GM12878 (cell line): ENCODE results near the gene ETS1. TPM values are rescaled to one million over a fixed set of nuclear protein-coding genes. Genes with fewer than 3 reads are reported as not detected.

Experiments used
- ATAC-seq: fragments of 200-7000 bp; cut with Tn5 transposase; 3 replicates; pipeline ENCODE4 v1.9.1; 2020; ENCODE audit warnings: mild to moderate bottlenecking, moderate library complexity
- BruUV-seq: library from RNA; stranded (reverse); fragments of 400-500 nt; replicated peaks from 2 replicates; lab custom pipeline; 2021; lab: Mats Ljungman, UMichigan
- CTCF ChIA-PET: fragments of 300-600 bp; sonication (Branson Sonifier 250); formaldehyde crosslinking; extraction: SDS; loops from one replicate; lab custom pipeline; 2021; ENCODE audit warnings: inconsistent platforms; lab: Yijun Ruan, JAX
- POLR2A ChIA-PET: fragments of 350-600 bp; formaldehyde crosslinking; extraction: SDS; loops from one replicate; lab custom pipeline; 2021; ENCODE audit warnings: inconsistent platforms; lab: Charles Lee
- RAD21 ChIA-PET: fragments of 300-600 bp; sonication (Branson Sonifier 250); formaldehyde crosslinking; loops from one replicate; lab custom pipeline; 2023; ENCODE audit warnings: antibody characterized with exemption; ENCODE audit not compliant: unreplicated experiment; lab: Charles Lee
- SMC1A ChIA-PET: fragments of 300-600 bp; sonication (Branson Sonifier 250); formaldehyde crosslinking; loops from one replicate; lab custom pipeline; 2023; ENCODE audit not compliant: unreplicated experiment, uncharacterized antibody; lab: Charles Lee
- DNase-seq: peaks from one replicate; pipeline ENCODE4 v3.0.0-alpha.2; 2011; ENCODE audit warnings: low read depth, low spot score
- FAIRE-seq: peaks from 3 replicates; lab custom pipeline; 2011; peaks lifted over from hg19 to GRCh38; lab: Jason Lieb, UNC
- H2AFZ ChIP-seq: 2 replicates; pipeline ENCODE4 v1.6.0; 2011; ENCODE audit warnings: low read depth, low read length, control low read depth; ENCODE audit not compliant: control insufficient read depth
- H3K27ac ChIP-seq: 2 replicates; pipeline ENCODE4 v1.5.1; 2011; ENCODE audit warnings: control low read depth; ENCODE audit not compliant: control insufficient read depth, insufficient read depth
- H3K27me3 ChIP-seq, 2 experiments: replicated peaks in 1 of 2; 2 replicates each; pipeline versions ENCODE4 v1.6.0 to v1.6.1; 2011; ENCODE audit warnings: low read length in 1 of 2; ENCODE audit not compliant: control insufficient read depth in 2 of 2, insufficient read depth in 2 of 2
- H3K36me3 ChIP-seq, 2 experiments: 2 replicates each; pipeline ENCODE4 v1.5.1; 2011; ENCODE audit warnings: low read length in 1 of 2; ENCODE audit not compliant: control insufficient read depth in 2 of 2, insufficient read depth in 2 of 2
- H3K4me1 ChIP-seq: 2 replicates; pipeline ENCODE4 v1.6.1; 2011; ENCODE audit warnings: mild to moderate bottlenecking, low read length, moderate library complexity, mixed read lengths; ENCODE audit not compliant: control insufficient read depth, insufficient read depth
- H3K4me2 ChIP-seq: 2 replicates; pipeline ENCODE4 v1.6.0; 2011; ENCODE audit warnings: control low read depth; ENCODE audit not compliant: control insufficient read depth, insufficient read depth
- H3K4me3 ChIP-seq: fragments of 200-600 bp; sonication (generic); 2 replicates; pipeline ENCODE4 v1.5.1; 2016
- H3K79me2 ChIP-seq: 2 replicates; pipeline ENCODE4 v1.6.0; 2011; ENCODE audit warnings: low read length; ENCODE audit not compliant: control insufficient read depth, insufficient read depth
- H3K9ac ChIP-seq: 2 replicates; pipeline ENCODE4 v1.8.0; 2011; ENCODE audit warnings: low read length, control low read depth, mixed read lengths; ENCODE audit not compliant: control insufficient read depth, insufficient read depth
- H3K9me3 ChIP-seq: replicated peaks from 3 replicates; pipeline ENCODE4 v1.5.1; 2011; ENCODE audit warnings: mild to moderate bottlenecking, low read length; ENCODE audit not compliant: control insufficient read depth, insufficient read depth
- H4K20me1 ChIP-seq: 2 replicates; pipeline ENCODE4 v1.6.0; 2011; ENCODE audit not compliant: control insufficient read depth, insufficient read depth
- BMI1 ChIP-seq: fragments of 450-650 bp; IDR thresholded peaks from 2 replicates; pipeline ENCODE4 v1.6.1; 2016; ENCODE audit warnings: mild to moderate bottlenecking, moderate library complexity, borderline replicate concordance
- CBX5 ChIP-seq: sonication (generic); IDR thresholded peaks from 2 replicates; pipeline ENCODE4 v1.6.1; 2016; ENCODE audit warnings: low read depth, moderate library complexity, mild to moderate bottlenecking, inconsistent platforms
- CHD2 ChIP-seq: IDR thresholded peaks from 2 replicates; pipeline ENCODE4 v1.6.1; 2011; ENCODE audit warnings: low read depth, low read length, improper control_type of control experiment, borderline replicate concordance
- EED ChIP-seq: sonication (generic); IDR thresholded peaks from 2 replicates; pipeline ENCODE4 v1.6.1; 2016; ENCODE audit warnings: antibody characterized with exemption, low read depth
- ETV6 ChIP-seq, 2 experiments: fragments of 450-650 bp in 1 of 2; IDR thresholded peaks in 1 of 2; conservative IDR thresholded peaks in 1 of 2; 2 replicates each; pipeline ENCODE4 v1.6.1; 2014; ENCODE audit warnings: antibody characterized with exemption in 1 of 2, borderline replicate concordance in 1 of 2, low read depth in 1 of 2, mild to moderate bottlenecking in 1 of 2, moderate library complexity in 1 of 2
- GABPA ChIP-seq: IDR thresholded peaks from 2 replicates; pipeline ENCODE4 v1.6.1; 2014; ENCODE audit warnings: antibody characterized with exemption, low read depth, mild to moderate bottlenecking, inconsistent platforms
- GATAD2B ChIP-seq: fragments of 450-650 bp; conservative IDR thresholded peaks from 2 replicates; pipeline ENCODE4 v1.6.1; 2017; ENCODE audit warnings: low read depth, mild to moderate bottlenecking, moderate library complexity
- IRF4 ChIP-seq: IDR thresholded peaks from 2 replicates; pipeline ENCODE4 v1.6.1; 2011; ENCODE audit warnings: low read depth, low read length
- KAT2A ChIP-seq: conservative IDR thresholded peaks from 2 replicates; pipeline ENCODE4 v1.6.1; 2011; ENCODE audit warnings: low read depth, low read length; ENCODE audit not compliant: control insufficient read depth
- MYC ChIP-seq: IDR thresholded peaks from 2 replicates; pipeline ENCODE4 v1.6.1; 2011; ENCODE audit warnings: mild to moderate bottlenecking, low read length, moderate library complexity, inconsistent platforms; ENCODE audit not compliant: insufficient read depth, insufficient replicate concordance, insufficient read length, severe bottlenecking
- NFYA ChIP-seq: IDR thresholded peaks from 2 replicates; pipeline ENCODE4 v1.6.1; 2011; ENCODE audit warnings: low read depth, mild to moderate bottlenecking, low read length, improper control_type of control experiment, borderline replicate concordance
- POLR2AphosphoS5 ChIP-seq: IDR thresholded peaks from 2 replicates; pipeline ENCODE4 v1.6.1; 2011; ENCODE audit warnings: mild to moderate bottlenecking, low read length, inconsistent platforms
- SIX5 ChIP-seq: IDR thresholded peaks from 2 replicates; pipeline ENCODE4 v1.6.1; 2011; ENCODE audit warnings: mild to moderate bottlenecking, low read depth, low read length, moderate library complexity; ENCODE audit not compliant: severe bottlenecking
- SUZ12 ChIP-seq: fragments of 200-600 bp; sonication (generic); IDR thresholded peaks from one replicate; pipeline ENCODE4 v1.6.1; 2018; ENCODE audit warnings: antibody characterized with exemption, mild to moderate bottlenecking; ENCODE audit not compliant: unreplicated experiment
- TAF1 ChIP-seq: IDR thresholded peaks from 2 replicates; pipeline ENCODE4 v1.6.1; 2011; ENCODE audit warnings: mild to moderate bottlenecking, low read depth, low read length, borderline replicate concordance
- TBL1XR1 ChIP-seq: IDR thresholded peaks from 2 replicates; pipeline ENCODE4 v1.6.1; 2012; ENCODE audit warnings: low read depth, low read length, improper control_type of control experiment
- TCF3 ChIP-seq: IDR thresholded peaks from 2 replicates; pipeline ENCODE4 v1.6.1; 2012; ENCODE audit warnings: low read depth, mild to moderate bottlenecking, low read length, borderline replicate concordance; ENCODE audit not compliant: insufficient read depth
- WGBS: methylation state at CpG from one replicate; pipeline ENCODE4 v1.1.6; 2016; ENCODE audit warnings: low lambda C conversion rate; ENCODE audit not compliant: insufficient replicate concordance, insufficient coverage; ENCODE audit errors: missing lambda C conversion rate; 5-methylcytosine and 5-hydroxymethylcytosine counted together
- in situ Hi-C: fragments of 300-500 bp; cut with MboI; formaldehyde crosslinking; loops from 9 replicates; pipeline ENCODE4 v1.14.3; 2018; ENCODE audit warnings: mixed read lengths
- intact Hi-C: fragments of 100-400 bp; cut with micrococcal nuclease; formaldehyde crosslinking; loops from one replicate; pipeline ENCODE4 v1.14.2; 2022; ENCODE audit not compliant: unreplicated experiment
- polyA plus RNA-seq, 11 experiments: library from polyadenylated mRNA; depleted of rRNA in 4 of 11; unstranded in 6 of 11; stranded (reverse) in 5 of 11; fragments of >200 nt; fragmentation: Nextera tagmentation in 4 of 11; fragmentation: Illumina TruSeq in 1 of 11; extraction: Ambion mirVana in 4 of 11; extraction: Trizol in 1 of 11; gene quantifications; 1 replicate in 1 of 11; 2 replicates in 10 of 11; pipeline versions ENCODE4 v1.2.1 to v1.2.3, GENCODE V29; 2011 to 2016; ENCODE audit warnings: inconsistent platforms in 2 of 11, missing spikeins in 2 of 11, low read depth in 1 of 11
- total RNA-seq, 4 experiments: library from RNA; depleted of rRNA in 3 of 4; stranded (reverse); fragments of >200 nt in 3 of 4; fragmentation: Illumina TruSeq in 1 of 4; extraction: Trizol in 1 of 4; gene quantifications; 2 replicates each; pipeline versions ENCODE4 v1.2.1 to v1.2.3, GENCODE V29; 2013 to 2021
- TF ChIP-seq, protein P1 (sequence below): IDR thresholded peaks from 2 replicates; pipeline ENCODE4 v1.6.1; 2012; ENCODE audit warnings: low read depth, low read length, improper control_type of control experiment
- TF ChIP-seq, protein P2 (sequence below): fragments of 450-650 bp; IDR thresholded peaks from 2 replicates; pipeline ENCODE4 v1.6.1; 2017; ENCODE audit warnings: mild to moderate bottlenecking

The ETS1 gene
- total and polyA plus RNA-seq, 10 of the 15 experiments (the other 5 are each of a cell fraction or from before 2014, with no cell fraction given), result 12.5 to 112 (median 55.5) TPM

- Histone ChIP-seq H3K27me3 (no peaks in the 10 kb centered on the region), H3K9ac (no peak overlapping the region), H2AFZ (no peak overlapping the region), H3K79me2 (peaks cover 76% of the 10 kb centered on the region), H4K20me1 (no peaks in the 10 kb centered on the region), H3K27ac (peak overlapping the region; percentile 66), H3K36me3 (peaks cover 15 to 25% of the 10 kb centered on the region in 2 experiments), H3K4me2 (peak overlapping the region; percentile 26; the same call in 1 of the 2 replicates), H3K9me3 (no peaks in the 10 kb centered on the region), H3K4me1 (peaks cover 62% of the 10 kb centered on the region), H3K4me3 (no peak overlapping the region)
- ChIA-PET CTCF (interaction anchor here (1.3 to 2.7 kb wide), 3 partner anchors 9 to 24 kb away, joined by 3 to 19 read pairs (median 4); no protein-coding TSS in a partner anchor), SMC1A (interaction anchor here (0.8 to 1.9 kb wide), 9 partner anchors 9 to 203 kb away, joined by 3 to 8 read pairs (median 4); no protein-coding TSS in a partner anchor), POLR2A (interaction anchor here (1.1 to 3.9 kb wide), 4 partner anchors 9 to 25 kb away, joined by 4 to 23 read pairs (median 6); no protein-coding TSS in a partner anchor), RAD21 (interaction anchor here (0.8 to 1.8 kb wide), 4 partner anchors 8 to 135 kb away, joined by 3 to 6 read pairs (median 4); no protein-coding TSS in a partner anchor)
- BruUV-seq, result no TSS peak
- ATAC-seq, result no peak
- DNase-seq, result no peak
- no peak for FAIRE-seq
- intact Hi-C loops (no loop called here), in situ Hi-C loops (no loop called here)
- WGBS, result 44% methylated on average over 5 of the region's 5 CpGs
- TF ChIP-seq KAT2A (no peak), SIX5 (no peak), IRF4 (no peak), CBX5 (no peak), NFYA (no peak), EED (no peak), POLR2AphosphoS5 (no peak), TCF3 (no peak), CHD2 (no peak), GATAD2B (no peak), ETV6 (conservative IDR thresholded peaks at IDR 0.05 in 1 of 2, IDR thresholded peaks at IDR 0.05 in 1 of 2; ENCODE audit: borderline replicate concordance in 1 of 2, low read depth in 1 of 2) (no peak), TAF1 (no peak), BMI1 (no peak), MYC (no peak), SUZ12 (no peak), TBL1XR1 (no peak), GABPA (no peak)
- TF ChIP-seq, protein P1, sequence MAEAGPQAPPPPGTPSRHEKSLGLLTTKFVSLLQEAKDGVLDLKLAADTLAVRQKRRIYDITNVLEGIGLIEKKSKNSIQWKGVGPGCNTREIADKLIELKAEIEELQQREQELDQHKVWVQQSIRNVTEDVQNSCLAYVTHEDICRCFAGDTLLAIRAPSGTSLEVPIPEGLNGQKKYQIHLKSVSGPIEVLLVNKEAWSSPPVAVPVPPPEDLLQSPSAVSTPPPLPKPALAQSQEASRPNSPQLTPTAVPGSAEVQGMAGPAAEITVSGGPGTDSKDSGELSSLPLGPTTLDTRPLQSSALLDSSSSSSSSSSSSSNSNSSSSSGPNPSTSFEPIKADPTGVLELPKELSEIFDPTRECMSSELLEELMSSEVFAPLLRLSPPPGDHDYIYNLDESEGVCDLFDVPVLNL, result no peak
- TF ChIP-seq, protein P2, sequence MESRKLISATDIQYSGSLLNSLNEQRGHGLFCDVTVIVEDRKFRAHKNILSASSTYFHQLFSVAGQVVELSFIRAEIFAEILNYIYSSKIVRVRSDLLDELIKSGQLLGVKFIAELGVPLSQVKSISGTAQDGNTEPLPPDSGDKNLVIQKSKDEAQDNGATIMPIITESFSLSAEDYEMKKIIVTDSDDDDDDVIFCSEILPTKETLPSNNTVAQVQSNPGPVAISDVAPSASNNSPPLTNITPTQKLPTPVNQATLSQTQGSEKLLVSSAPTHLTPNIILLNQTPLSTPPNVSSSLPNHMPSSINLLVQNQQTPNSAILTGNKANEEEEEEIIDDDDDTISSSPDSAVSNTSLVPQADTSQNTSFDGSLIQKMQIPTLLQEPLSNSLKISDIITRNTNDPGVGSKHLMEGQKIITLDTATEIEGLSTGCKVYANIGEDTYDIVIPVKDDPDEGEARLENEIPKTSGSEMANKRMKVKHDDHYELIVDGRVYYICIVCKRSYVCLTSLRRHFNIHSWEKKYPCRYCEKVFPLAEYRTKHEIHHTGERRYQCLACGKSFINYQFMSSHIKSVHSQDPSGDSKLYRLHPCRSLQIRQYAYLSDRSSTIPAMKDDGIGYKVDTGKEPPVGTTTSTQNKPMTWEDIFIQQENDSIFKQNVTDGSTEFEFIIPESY, result no peak
Observed at GRCh38 chr11:128492903-128493569, 94.3 kb downstream of the ETS1 start.
